ENCODE data around the gene SLC38A5.
"Not testable (repeated sequence)": the region's sequence is repeated elsewhere in the genome, so short reads cannot be mapped to it uniquely, and the experiment has no call there.

SLC38A5 gene

GRCh38 chrX:48467281-48467761 lies 2.7 kb downstream of the SLC38A5 start:
- no peak for DNase-seq

- no peak for DNase-seq
Observed at GRCh38 chrX:48466696-48467095, 3.4 kb downstream of the SLC38A5 start.

- DNase-seq, result no peak
Observed at GRCh38 chrX:48465336-48465933, 4.6 kb downstream of the SLC38A5 start.

GRCh38 chrX:48461830-48462229 lies 8.2 kb downstream of the SLC38A5 start:
- no peak for DNase-seq

- DNase-seq, result no peak
Observed at GRCh38 chrX:48460606-48461005, 9.5 kb downstream of the SLC38A5 start.

- no peak for DNase-seq
Observed at GRCh38 chrX:48460031-48460430, 10.0 kb downstream of the SLC38A5 start.

- DNase-seq, result no peak
Observed at GRCh38 chrX:48459483-48459882, 10.6 kb downstream of the SLC38A5 start.

- DNase-seq, result no peak
Observed at GRCh38 chrX:48458711-48459110, 11.3 kb downstream of the SLC38A5 start.

- no peak for DNase-seq
Observed at GRCh38 chrX:48456628-48457331, 13.3 kb downstream of the SLC38A5 start.

- no peak for DNase-seq
Observed at GRCh38 chrX:48451708-48452107, 18.4 kb downstream of the SLC38A5 start.

- DNase-seq, result no peak
Observed at GRCh38 chrX:48450076-48450475, 20.0 kb downstream of the SLC38A5 start.

- not testable (repeated sequence) for DNase-seq
Observed at GRCh38 chrX:48447201-48447600, 22.9 kb downstream of the SLC38A5 start.

- not testable (repeated sequence) for DNase-seq
Observed at GRCh38 chrX:48433713-48434112, 36.3 kb downstream of the SLC38A5 start.

- DNase-seq, result not testable (repeated sequence)
Observed at GRCh38 chrX:48430166-48430565, 39.9 kb downstream of the SLC38A5 start.

GRCh38 chrX:48429606-48430005 lies 40.5 kb downstream of the SLC38A5 start:
- not testable (repeated sequence) for DNase-seq

- not testable (repeated sequence) for DNase-seq
Observed at GRCh38 chrX:48427027-48427716, 42.9 kb downstream of the SLC38A5 start.

GRCh38 chrX:48411860-48412259 lies 58.2 kb downstream of the SLC38A5 start, which contains the start of gene SSX4B:
Gene SSX4B, minus strand, starts transcription at chrX:48411960. Its CDS starts 588 bp downstream, at chrX:48411372.
- DNase-seq, result not testable (repeated sequence)

Measured in inflammatory macrophage treated with lipopolysaccharide for 1 hour (primary cell).